ENCODE measurements around the gene ARHGAP15.

DNA sequence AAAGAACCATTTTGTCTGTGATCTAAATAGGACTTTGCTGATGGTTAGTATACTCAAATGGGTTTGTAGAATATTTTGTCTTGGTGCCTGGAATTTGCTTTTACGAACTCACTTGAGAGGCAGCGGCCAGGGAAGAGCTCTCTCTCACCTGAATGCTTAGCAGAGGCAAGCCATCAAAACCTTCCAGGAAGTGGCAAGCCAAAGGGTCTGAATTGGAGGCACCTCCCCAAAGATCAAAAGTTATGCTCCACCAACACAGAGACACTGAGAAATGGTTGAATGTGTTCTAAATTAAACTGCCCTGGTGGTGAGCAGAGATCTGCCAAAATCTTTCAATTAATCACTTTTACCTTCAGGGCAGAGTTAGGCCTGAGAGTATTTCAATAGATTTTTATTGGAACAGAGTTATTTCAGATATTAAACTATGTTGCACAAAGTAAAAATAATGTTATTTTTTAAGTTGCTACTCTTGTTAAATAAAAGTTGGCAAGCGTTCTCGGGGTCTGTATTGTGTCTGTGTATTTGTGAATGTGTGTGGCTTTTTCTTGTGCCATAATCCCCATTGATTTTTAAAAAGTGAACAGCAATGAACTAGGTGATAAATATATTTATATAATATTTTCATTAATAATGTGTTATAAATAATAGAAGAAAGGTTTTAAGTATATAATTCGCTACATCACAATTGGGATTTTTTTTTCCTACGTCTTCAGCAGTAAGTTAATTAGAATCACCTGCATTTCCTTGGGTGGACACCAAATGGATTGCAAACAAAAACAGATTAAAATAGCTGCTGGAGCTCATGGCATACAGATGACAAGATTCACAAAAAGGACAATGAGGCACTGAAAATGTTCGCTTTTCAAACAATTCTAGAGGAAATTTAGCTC is 416.1 kb downstream of the ARHGAP15 start:
- TF ChIP-seq CTBP1 (IDR thresholded peaks at IDR 0.05; ENCODE audit: borderline replicate concordance) (no peak), FOXK2 (IDR thresholded peaks at IDR 0.05) (no peak), ARNT (IDR thresholded peaks at IDR 0.05) (no peak), BHLHE40 (IDR thresholded peaks at IDR 0.05; ENCODE audit: borderline replicate concordance) (no peak), FOXA1 (IDR thresholded peaks at IDR 0.05) (no peak), FOXM1 (IDR thresholded peaks at IDR 0.05; ENCODE audit: borderline replicate concordance) (no peak), LEF1 (IDR thresholded peaks at IDR 0.05; ENCODE audit: borderline replicate concordance) (no peak), TARDBP (IDR thresholded peaks at IDR 0.05) (no peak)
- TF ChIP-seq, protein P1, sequence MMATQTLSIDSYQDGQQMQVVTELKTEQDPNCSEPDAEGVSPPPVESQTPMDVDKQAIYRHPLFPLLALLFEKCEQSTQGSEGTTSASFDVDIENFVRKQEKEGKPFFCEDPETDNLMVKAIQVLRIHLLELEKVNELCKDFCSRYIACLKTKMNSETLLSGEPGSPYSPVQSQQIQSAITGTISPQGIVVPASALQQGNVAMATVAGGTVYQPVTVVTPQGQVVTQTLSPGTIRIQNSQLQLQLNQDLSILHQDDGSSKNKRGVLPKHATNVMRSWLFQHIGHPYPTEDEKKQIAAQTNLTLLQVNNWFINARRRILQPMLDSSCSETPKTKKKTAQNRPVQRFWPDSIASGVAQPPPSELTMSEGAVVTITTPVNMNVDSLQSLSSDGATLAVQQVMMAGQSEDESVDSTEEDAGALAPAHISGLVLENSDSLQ (IDR thresholded peaks at IDR 0.05) = no peak

Measured in HEK293T (cell line).